ENCODE measurements around the gene CCDC50. TPM values are rescaled to one million over a fixed set of nuclear protein-coding genes. Genes with fewer than 3 reads are reported as not detected.

CCDC50 gene
- total RNA-seq, 1 experiment from 2014 or later: 21.0 TPM

DNA sequence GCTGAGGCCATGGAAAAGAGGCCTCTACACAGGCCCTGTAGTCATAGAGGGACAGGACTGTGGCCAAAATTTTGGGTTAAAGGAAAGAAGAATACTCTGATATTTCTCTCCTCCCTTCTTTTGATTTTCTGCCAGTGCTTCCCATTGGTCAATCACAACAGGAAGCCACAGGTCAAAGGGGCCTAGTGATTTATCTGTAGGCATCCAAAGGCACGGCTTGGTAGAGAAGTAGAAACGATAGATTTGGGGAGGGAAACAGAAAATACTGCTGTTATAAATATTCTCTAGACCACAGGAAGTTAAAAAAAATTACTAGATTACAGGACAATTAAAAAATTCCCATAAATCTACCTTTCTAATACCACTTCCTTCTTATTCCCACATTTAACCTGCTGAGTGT, 1.7 kb upstream of the CCDC50 start:
- WGBS (ENCODE audit: extremely low coverage, insufficient read length, low lambda C conversion rate): no CpG with 5 or more reads among the region's 2 CpGs
- Mint-ChIP-seq H3K27ac (no peak overlapping the region), H3K36me3 (ENCODE audit: insufficient read depth in 1 of 3, low read depth in 3 of 3) (no peaks in the 10 kb centered on the region; a peak in 1 of 7 replicates), H3K9me3 (no peaks in the 10 kb centered on the region), H3K27me3 (ENCODE audit: low read depth) (peaks cover 37% of the 10 kb centered on the region), H3K4me1 (peaks cover 26 to 29% of the 10 kb centered on the region in 2 experiments), H3K4me3 (no peak overlapping the region)
- no peaks in the 10 kb centered on the region for H4K20me1 ChIP-seq (ENCODE audit: control insufficient read depth, insufficient read depth, insufficient read length)
- H3T11ph ChIP-seq (ENCODE audit: low read length): no peak overlapping the region
- no peaks in the 10 kb centered on the region for H3K9me3 ChIP-seq (ENCODE audit: control insufficient read depth, low read depth, low read length)
- H3K4me1 ChIP-seq (ENCODE audit: insufficient read depth, low read length): peaks cover 6% of the 10 kb centered on the region
- H4K91ac ChIP-seq (ENCODE audit: insufficient read length, low read depth, low read length): no peak overlapping the region
- no peak overlapping the region for H4K8ac ChIP-seq (replicated peaks; ENCODE audit: insufficient read length, low read depth, low read length)
- peaks cover 11% of the 10 kb centered on the region; the same call in 1 of the 2 replicates for H3K27me3 ChIP-seq (ENCODE audit: insufficient read depth, low read length)
- DNase-seq: no peak
- H2BK15ac ChIP-seq (ENCODE audit: low read depth, low read length): no peak overlapping the region
- H3K4me2 ChIP-seq (ENCODE audit: insufficient read depth, insufficient read length, low read length): no peak overlapping the region
- H3K9ac ChIP-seq (ENCODE audit: extremely low read depth, insufficient read length, low read length): no peak overlapping the region
- no peak overlapping the region for H3K27ac ChIP-seq (ENCODE audit: insufficient read length, low read depth, low read length)
- no peak overlapping the region for H3K56ac ChIP-seq (ENCODE audit: insufficient read length, low read depth, low read length)
- no peaks in the 10 kb centered on the region for H3K79me2 ChIP-seq (ENCODE audit: insufficient read depth, low read length)
- TF ChIP-seq, protein P1, sequence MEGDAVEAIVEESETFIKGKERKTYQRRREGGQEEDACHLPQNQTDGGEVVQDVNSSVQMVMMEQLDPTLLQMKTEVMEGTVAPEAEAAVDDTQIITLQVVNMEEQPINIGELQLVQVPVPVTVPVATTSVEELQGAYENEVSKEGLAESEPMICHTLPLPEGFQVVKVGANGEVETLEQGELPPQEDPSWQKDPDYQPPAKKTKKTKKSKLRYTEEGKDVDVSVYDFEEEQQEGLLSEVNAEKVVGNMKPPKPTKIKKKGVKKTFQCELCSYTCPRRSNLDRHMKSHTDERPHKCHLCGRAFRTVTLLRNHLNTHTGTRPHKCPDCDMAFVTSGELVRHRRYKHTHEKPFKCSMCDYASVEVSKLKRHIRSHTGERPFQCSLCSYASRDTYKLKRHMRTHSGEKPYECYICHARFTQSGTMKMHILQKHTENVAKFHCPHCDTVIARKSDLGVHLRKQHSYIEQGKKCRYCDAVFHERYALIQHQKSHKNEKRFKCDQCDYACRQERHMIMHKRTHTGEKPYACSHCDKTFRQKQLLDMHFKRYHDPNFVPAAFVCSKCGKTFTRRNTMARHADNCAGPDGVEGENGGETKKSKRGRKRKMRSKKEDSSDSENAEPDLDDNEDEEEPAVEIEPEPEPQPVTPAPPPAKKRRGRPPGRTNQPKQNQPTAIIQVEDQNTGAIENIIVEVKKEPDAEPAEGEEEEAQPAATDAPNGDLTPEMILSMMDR (conservative IDR thresholded peaks at IDR 0.05): no peak
- H2AFZ ChIP-seq (ENCODE audit: low read length): no peak overlapping the region
- H2BK120ac ChIP-seq (ENCODE audit: low read depth, low read length, poor library complexity, severe bottlenecking): no peak overlapping the region
- no peak overlapping the region for H3K18ac ChIP-seq (ENCODE audit: insufficient read length, low read depth, low read length)
- H3K23ac ChIP-seq (ENCODE audit: insufficient read length, low read depth, low read length): no peak overlapping the region
- H2BK12ac ChIP-seq (ENCODE audit: insufficient read length, low read depth, low read length): no peak overlapping the region
- H2BK5ac ChIP-seq (ENCODE audit: insufficient read length, low read length): no peak overlapping the region
- no peak overlapping the region for H2AK5ac ChIP-seq (ENCODE audit: insufficient read length, low read length)
- peaks cover 10% of the 10 kb centered on the region for H3K23me2 ChIP-seq (ENCODE audit: insufficient read length, low read depth, low read length, poor library complexity, severe bottlenecking)
- H3K79me1 ChIP-seq (ENCODE audit: insufficient read depth, low read depth, low read length, poor library complexity, severe bottlenecking): no peaks in the 10 kb centered on the region
- H3K4ac ChIP-seq (ENCODE audit: low read depth, low read length): no peak overlapping the region
- no peak overlapping the region for H3K14ac ChIP-seq (ENCODE audit: insufficient read depth, low read length)
- H4K5ac ChIP-seq (ENCODE audit: insufficient read length, low read depth, low read length): no peak overlapping the region
- no peak overlapping the region for H2BK20ac ChIP-seq (ENCODE audit: low read depth, low read length, poor library complexity, severe bottlenecking)

Data from H9 (cell line).